Left lung (tissue), 14 donors: ENCODE measurements around the gene HSD3B1. TPM values are rescaled to one million over a fixed set of nuclear protein-coding genes. Genes with fewer than 3 reads are reported as not detected.

Experiments used
- ATAC-seq: fragments of 200-7000 bp; cut with Tn5 transposase; one replicate; pipeline ENCODE4 v1.9.1; 2020; ENCODE audit warnings: moderate library complexity
- DNase-seq, 4 donors: peaks; one replicate each; pipeline ENCODE4 v3.0.0-alpha.2; 2013 to 2020
- H3K27ac ChIP-seq, 2 donors: fragments of 200-600 bp; sonication (generic) in 1 of 2; one replicate each; pipeline versions ENCODE4 v1.5.0 to v1.8.0; 2020 to 2021
- H3K27me3 ChIP-seq, 2 donors: fragments of 200-600 bp; sonication (generic) in 1 of 2; one replicate each; pipeline versions ENCODE4 v1.5.0 to v1.8.0; 2020 to 2021
- H3K36me3 ChIP-seq, 2 donors: fragments of 200-600 bp; sonication (generic) in 1 of 2; one replicate each; pipeline versions ENCODE4 v1.5.0 to v1.8.0; 2020 to 2021
- H3K4me1 ChIP-seq, 2 donors: fragments of 200-600 bp; one replicate each; pipeline ENCODE4 v1.8.0; 2021
- H3K4me3 ChIP-seq, 2 donors: fragments of 200-600 bp; sonication (generic) in 1 of 2; one replicate each; pipeline versions ENCODE4 v1.5.0 to v1.8.0; 2020 to 2021; ENCODE audit warnings: mild to moderate bottlenecking in 1 of 2
- H3K9me3 ChIP-seq, 2 donors: fragments of 200-600 bp; sonication (generic) in 1 of 2; one replicate each; pipeline versions ENCODE4 v1.5.0 to v1.8.0; 2020 to 2021
- CTCF ChIP-seq, 2 donors: fragments of 200-600 bp; sonication (generic) in 1 of 2; IDR thresholded peaks; one replicate each; pipeline versions ENCODE4 v1.5.0 to v1.8.0; 2021; ENCODE audit warnings: antibody characterized with exemption in 2 of 2
- intact Hi-C, 2 donors: fragments of 100-400 bp; cut with DNase I; formaldehyde crosslinking; loops; one replicate each; pipeline versions ENCODE4 v1.11.2 to v1.14.2; 2022
- long read RNA-seq, 12 donors: library from polyadenylated mRNA in 2 of 12; unstranded in 2 of 12; transcript quantifications; one replicate each; pipeline ENCODE4 v2.0.0 and lab custom pipeline, GENCODE V29; 2019 to 2026
- polyA plus RNA-seq, 6 donors: library from polyadenylated mRNA; unstranded; fragments of 120-200 nt; gene quantifications; one replicate each; pipeline ENCODE4 v1.2.1, GENCODE V29; 2013; ENCODE audit not compliant: insufficient read length in 6 of 6
- total RNA-seq, 2 donors: library from RNA; stranded (reverse); fragmentation: NEBNext Ultra II Directional; extraction: Animal tissue kit (Norgen Biotek cat#: 25700); gene quantifications; one replicate each; pipeline ENCODE4 v1.2.1, GENCODE V29; 2021
- donor health status: DM: no; HTN: yes; CAD: no.
- donor health status: DM: no; HTN: no; CAD: no.

HSD3B1 gene
- total RNA-seq (not detected), polyA plus RNA-seq (1 to 10 TPM in 1 of 6 donors, under 1 TPM in 4, not detected in 1; 0.54 to 1.1 (median 0.74) TPM)
- long read RNA-seq, donor 1, result 0 reads
- long read RNA-seq, donor 2, result 0 reads
- long read RNA-seq, donor 3, result 0 reads
- long read RNA-seq, donor 4, result 0 reads
- long read RNA-seq, donor 5, result 0 reads
- long read RNA-seq, donor 6, result 0 reads
- long read RNA-seq, donor 7, result 0 reads
- long read RNA-seq, donor 8, result 0 reads
- long read RNA-seq, donor 9, result 0 reads
- long read RNA-seq, donor 10, result 0 reads
- long read RNA-seq, donor 11, result 0 reads
- long read RNA-seq, donor 12, result 0 reads

- no peaks in the 10 kb centered on the region for H3K4me1 ChIP-seq
- ATAC-seq, result no peak
- H3K27ac ChIP-seq, result no peak within 1 kb of the TSS
- no peaks in the 10 kb centered on the region for H3K27me3 ChIP-seq
- no peaks in the 10 kb centered on the region for H3K36me3 ChIP-seq
- no peak within 1 kb of the TSS for H3K4me3 ChIP-seq
- intact Hi-C loops, result no loop called here
- DNase-seq, result no peak
- TF ChIP-seq CTCF (IDR thresholded peaks at IDR 0.05), result no peak
- H3K9me3 ChIP-seq, result no peaks in the 10 kb centered on the region
Observed at GRCh38 chr1:119506941-119507340, at the start of gene HSD3B1. Gene HSD3B1, plus strand, starts transcription at chr1:119507210. Its CDS starts 267 bp downstream, at chr1:119507477.

GRCh38 chr1:119462964-119463363 is 44.0 kb upstream of the HSD3B1 start:
- intact Hi-C loops, result no loop called here
- Histone ChIP-seq H3K27me3 (no peaks in the 10 kb centered on the region), H3K27ac (no peak overlapping the region), H3K4me1 (no peaks in the 10 kb centered on the region), H3K36me3 (no peaks in the 10 kb centered on the region), H3K9me3 (no peaks in the 10 kb centered on the region), H3K4me3 (no peak overlapping the region)
- no peak for ATAC-seq
- no peak for DNase-seq
- TF ChIP-seq CTCF (IDR thresholded peaks at IDR 0.05), result no peak

- H3K27me3 ChIP-seq, result no peaks in the 10 kb centered on the region
- H3K36me3 ChIP-seq, result no peaks in the 10 kb centered on the region
- H3K4me3 ChIP-seq, result no peak overlapping the region
- H3K4me1 ChIP-seq, result no peaks in the 10 kb centered on the region
- ATAC-seq, result no peak
- TF ChIP-seq CTCF (IDR thresholded peaks at IDR 0.05), result no peak
- no peak for DNase-seq
- H3K9me3 ChIP-seq, result no peaks in the 10 kb centered on the region
- intact Hi-C loops, result no loop called here
- H3K27ac ChIP-seq, result no peak overlapping the region
Observed at GRCh38 chr1:119463569-119463968, 43.4 kb upstream of the HSD3B1 start.

- H3K9me3 ChIP-seq, result no peaks in the 10 kb centered on the region
- no peak overlapping the region for H3K27ac ChIP-seq
- ATAC-seq (no peak), DNase-seq (no peak)
- H3K36me3 ChIP-seq, result no peaks in the 10 kb centered on the region
- no peak overlapping the region for H3K4me3 ChIP-seq
- intact Hi-C loops, result no loop called here
- H3K4me1 ChIP-seq, result no peaks in the 10 kb centered on the region
- TF ChIP-seq CTCF (IDR thresholded peaks at IDR 0.05), result no peak
- no peaks in the 10 kb centered on the region for H3K27me3 ChIP-seq
Observed at GRCh38 chr1:119466445-119466844, 40.6 kb upstream of the HSD3B1 start.

GRCh38 chr1:119467219-119467618 is 39.8 kb upstream of the HSD3B1 start:
- intact Hi-C loops, result no loop called here
- Histone ChIP-seq H3K27me3 (no peaks in the 10 kb centered on the region), H3K4me1 (no peaks in the 10 kb centered on the region), H3K4me3 (no peak overlapping the region), H3K9me3 (no peaks in the 10 kb centered on the region), H3K36me3 (no peaks in the 10 kb centered on the region), H3K27ac (no peak overlapping the region)
- DNase-seq (no peak), ATAC-seq (no peak)
- TF ChIP-seq CTCF (IDR thresholded peaks at IDR 0.05), result no peak
